Erythroblast (primary cell): ENCODE data around the gene FHDC1.
A peak's percentile ranks its signal among the peaks of the same experiment; 100 is the strongest.

Experiments used
- DNase-seq, 2 experiments: peaks; one replicate each; lab custom pipeline; 2025; lab: John Stamatoyannopoulos, UW
- GATA1 ChIP-seq: IDR thresholded peaks from 2 replicates; pipeline ENCODE4 v1.6.1; 2011; ENCODE audit warnings: low read depth, mild to moderate bottlenecking, control low read depth, low read length, moderate library complexity
- POLR2A ChIP-seq: IDR thresholded peaks from 2 replicates; pipeline ENCODE4 v1.6.1; 2011; ENCODE audit warnings: mild to moderate bottlenecking, low read length

The FHDC1 gene

GRCh38 chr4:152920768-152921167 is 15.4 kb upstream of the FHDC1 start:
- no peak for TF ChIP-seq POLR2A
- no peak for TF ChIP-seq GATA1
- peak; percentile 72 to 80 for DNase-seq

- no peak for DNase-seq
- TF ChIP-seq POLR2A, result no peak
- TF ChIP-seq GATA1, result no peak
Measured at GRCh38 chr4:152921284-152921683, 14.8 kb upstream of the FHDC1 start.

- DNase-seq, result no peak
- no peak for TF ChIP-seq GATA1
Measured at GRCh38 chr4:152925851-152926250, 10.3 kb upstream of the FHDC1 start.

- no peak for DNase-seq
- no peak for TF ChIP-seq GATA1
- no peak for TF ChIP-seq POLR2A
Measured at GRCh38 chr4:152926959-152927358, 9.2 kb upstream of the FHDC1 start.

- no peak for DNase-seq
- TF ChIP-seq POLR2A (no peak), GATA1 (no peak)
Measured at GRCh38 chr4:152927737-152928136, 8.4 kb upstream of the FHDC1 start.

GRCh38 chr4:152928286-152928685 is 7.8 kb upstream of the FHDC1 start:
- no peak for TF ChIP-seq GATA1
- no peak for TF ChIP-seq POLR2A
- DNase-seq, result no peak

- DNase-seq, result no peak
- no peak for TF ChIP-seq GATA1
- no peak for TF ChIP-seq POLR2A
Measured at GRCh38 chr4:152929888-152930287, 6.2 kb upstream of the FHDC1 start.

- DNase-seq, result peak; percentile 80 to 88
- TF ChIP-seq POLR2A, result no peak
- TF ChIP-seq GATA1, result no peak
Measured at GRCh38 chr4:152935143-152935542, 980 bp upstream of the FHDC1 start.

GRCh38 chr4:152936446-152937335 is 568 bp downstream of the FHDC1 start:
- peak; percentile 73 to 82 for DNase-seq
- TF ChIP-seq POLR2A (peak; percentile 24), GATA1 (no peak)

GRCh38 chr4:152937336-152938236 is 1.5 kb downstream of the FHDC1 start:
- DNase-seq, result peak; percentile 93 to 96
- TF ChIP-seq POLR2A, result peak; percentile 80
- peak; percentile 72 for TF ChIP-seq GATA1

GRCh38 chr4:152938237-152938947 is 2.3 kb downstream of the FHDC1 start:
- TF ChIP-seq GATA1 (no peak), POLR2A (no peak)
- peak; percentile 33 to 60 for DNase-seq

GRCh38 chr4:152939621-152940020 is 3.5 kb downstream of the FHDC1 start:
- peak; percentile 19 to 48 for DNase-seq
- TF ChIP-seq POLR2A, result peak; percentile 2
- no peak for TF ChIP-seq GATA1

- TF ChIP-seq GATA1, result no peak
- no peak for TF ChIP-seq POLR2A
Measured at GRCh38 chr4:152940461-152940860, 4.3 kb downstream of the FHDC1 start.

GRCh38 chr4:152941411-152941810 is 5.3 kb downstream of the FHDC1 start:
- no peak for DNase-seq
- TF ChIP-seq POLR2A, result no peak
- no peak for TF ChIP-seq GATA1

More at GRCh38 chr4:152940461-152940860, 4.3 kb downstream of the FHDC1 start:
- DNase-seq, result peak; percentile 12 to 49
